K562 (cell line): ENCODE data around the gene CUL4B. TPM values are rescaled to one million over a fixed set of nuclear protein-coding genes. Genes with fewer than 3 reads are reported as not detected.

Source experiments
- ATAC-seq: fragments of 200-7000 bp; cut with Tn5 transposase; 3 replicates; pipeline ENCODE4 v1.9.1; 2020; ENCODE audit warnings: moderate library complexity
- BruUV-seq: library from RNA; stranded (reverse); fragments of 400-500 nt; replicated peaks from 2 replicates; lab custom pipeline; 2021; lab: Mats Ljungman, UMichigan
- CTCF ChIA-PET: fragments of 300-600 bp; formaldehyde crosslinking; extraction: SDS; loops from one replicate; lab custom pipeline; 2021; ENCODE audit warnings: low intra/inter-chr PET ratio; lab: Yijun Ruan, JAX
- POLR2A ChIA-PET: fragments of 300-600, 350-650 bp; sonication (Branson Sonifier 250); formaldehyde crosslinking; extraction: SDS; loops from one replicate; lab custom pipeline; 2021; ENCODE audit warnings: antibody characterized with exemption, inconsistent platforms; lab: Yijun Ruan, JAX
- DNase-seq, 4 experiments: peaks; one replicate each; pipeline versions ENCODE4 v3.0.0 to v3.0.0-alpha.2; 2011 to 2018; ENCODE audit warnings: low spot score in 3 of 4, mixed read lengths in 3 of 4; ENCODE audit errors: extremely low read depth in 1 of 4
- FAIRE-seq: peaks from 2 replicates; lab custom pipeline; 2011; peaks lifted over from hg19 to GRCh38; lab: Jason Lieb, UNC
- H2AFZ ChIP-seq: 2 replicates; pipeline ENCODE4 v1.6.0; 2011; ENCODE audit warnings: low read depth, low read length, control low read depth, inconsistent platforms
- H3K27ac ChIP-seq: fragments of 200-600 bp; 3 replicates; pipeline ENCODE4 v1.8.0; 2011; ENCODE audit warnings: low read depth, mild to moderate bottlenecking, control low read depth, inconsistent platforms, low read length, moderate library complexity, mixed read lengths; ENCODE audit errors: extremely low read depth
- H3K27me3 ChIP-seq, 2 experiments: fragments of 300-600 bp in 1 of 2; 2 replicates in 1 of 2; 3 replicates in 1 of 2; pipeline versions ENCODE4 v1.6.0 to v1.8.0; 2011; ENCODE audit warnings: inconsistent platforms in 2 of 2, low read length in 2 of 2, mild to moderate bottlenecking in 1 of 2, mixed read lengths in 1 of 2, moderate library complexity in 1 of 2; ENCODE audit not compliant: control insufficient read depth in 2 of 2, insufficient read depth in 2 of 2
- H3K36me3 ChIP-seq: fragments of 300-600 bp; 3 replicates; pipeline ENCODE4 v1.8.0; 2011; ENCODE audit warnings: mild to moderate bottlenecking, low read length, inconsistent platforms; ENCODE audit not compliant: control insufficient read depth, insufficient read depth
- H3K4me1 ChIP-seq, 2 experiments: fragments of 200-600 bp in 1 of 2; replicated peaks in 1 of 2; 2 replicates in 1 of 2; 3 replicates in 1 of 2; pipeline versions ENCODE4 v1.5.1 to v1.8.0; 2011; ENCODE audit warnings: inconsistent platforms in 2 of 2, low read length in 2 of 2, mild to moderate bottlenecking in 1 of 2, mixed read lengths in 1 of 2, moderate library complexity in 1 of 2; ENCODE audit not compliant: control insufficient read depth in 2 of 2, insufficient read depth in 2 of 2
- H3K4me2 ChIP-seq: 2 replicates; pipeline ENCODE4 v1.6.1; 2011; ENCODE audit warnings: low read length, control low read depth, inconsistent platforms, mixed read lengths; ENCODE audit not compliant: insufficient read depth
- H3K4me3 ChIP-seq: fragments of 200-600 bp; sonication (generic), shearing (Covaris generic); 2 replicates; pipeline ENCODE4 v1.5.1; 2016; ENCODE audit warnings: control low read depth, inconsistent platforms
- H3K79me2 ChIP-seq: fragments of 200-600 bp; 3 replicates; pipeline ENCODE4 v1.8.0; 2011; ENCODE audit warnings: low read length, inconsistent platforms; ENCODE audit not compliant: control insufficient read depth, insufficient read depth
- H3K9ac ChIP-seq, 2 experiments: 2 replicates each; pipeline versions ENCODE4 v1.6.0 to v1.6.1; 2011; ENCODE audit warnings: low read depth in 2 of 2, low read length in 2 of 2, control low read depth in 1 of 2, inconsistent platforms in 1 of 2, mild to moderate bottlenecking in 1 of 2, mixed read lengths in 1 of 2; ENCODE audit not compliant: insufficient read depth in 1 of 2
- H3K9me1 ChIP-seq: one replicate; pipeline ENCODE4 v1.6.0; 2011; ENCODE audit warnings: inconsistent platforms, mild to moderate bottlenecking, low read length, moderate library complexity; ENCODE audit not compliant: control insufficient read depth, insufficient read depth
- H3K9me3 ChIP-seq: replicated peaks from 2 replicates; pipeline ENCODE4 v1.5.1; 2011; ENCODE audit warnings: low read depth, low read length, inconsistent platforms; ENCODE audit not compliant: control insufficient read depth, insufficient read depth
- H4K20me1 ChIP-seq: replicated peaks from 2 replicates; pipeline ENCODE4 v1.6.1; 2011; ENCODE audit warnings: low read length, inconsistent platforms, mixed read lengths; ENCODE audit not compliant: control insufficient read depth, insufficient read depth
- ARID2 ChIP-seq: fragments of 450-650 bp; IDR thresholded peaks from 2 replicates; pipeline ENCODE4 v1.6.1; 2017; ENCODE audit warnings: antibody characterized with exemption, mild to moderate bottlenecking
- ATF1 ChIP-seq, 2 experiments: fragments of 450-650 bp in 1 of 2; IDR thresholded peaks; 2 replicates each; pipeline ENCODE4 v1.6.1; 2016; ENCODE audit warnings: missing compliant biosample characterization in 1 of 2, missing genetic modification characterization in 1 of 2
- CTCF ChIP-seq, 3 experiments: IDR thresholded peaks in 2 of 3; conservative IDR thresholded peaks in 1 of 3; 2 replicates each; pipeline ENCODE4 v1.5.1; 2011 to 2012; ENCODE audit warnings: low read length in 3 of 3, mild to moderate bottlenecking in 3 of 3, control low read depth in 2 of 3, improper control_type of control experiment in 1 of 3, inconsistent platforms in 1 of 3, low read depth in 1 of 3, mixed read lengths in 1 of 3, moderate library complexity in 1 of 3; ENCODE audit not compliant: insufficient read depth in 2 of 3
- FUS ChIP-seq: fragments of 200-400 bp; formaldehyde crosslinking; optimal IDR thresholded peaks from 2 replicates; pipeline ENCODE3; 2017; ENCODE audit warnings: low read depth, low read length
- HDGF ChIP-seq: fragments of 450-650 bp; IDR thresholded peaks from 2 replicates; pipeline ENCODE4 v1.6.1; 2016
- HNRNPLL ChIP-seq: fragments of 200-400 bp; formaldehyde crosslinking; IDR thresholded peaks from 2 replicates; pipeline ENCODE4 v1.6.1; 2017; ENCODE audit warnings: low read length, low read depth, mild to moderate bottlenecking; ENCODE audit not compliant: poor library complexity, severe bottlenecking
- KLF16 ChIP-seq: IDR thresholded peaks from 2 replicates; pipeline ENCODE4 v1.6.1; 2016; ENCODE audit warnings: antibody characterized with exemption
- MXD1 ChIP-seq: fragments of 250-450 bp; sonication (Bioruptor Pico); IDR thresholded peaks from 2 replicates; pipeline ENCODE4 v1.8.0; 2021; ENCODE audit warnings: borderline replicate concordance, mild to moderate bottlenecking, moderate library complexity; ENCODE audit not compliant: poor library complexity, severe bottlenecking
- PATZ1 ChIP-seq: fragments of 250-450 bp; sonication (Bioruptor Pico); IDR thresholded peaks from 2 replicates; pipeline ENCODE4 v1.5.0; 2020; ENCODE audit warnings: mild to moderate bottlenecking, borderline replicate concordance
- POLR2H ChIP-seq: IDR thresholded peaks from 2 replicates; pipeline ENCODE4 v1.6.1; 2016; ENCODE audit warnings: missing genetic modification characterization, low read depth, mild to moderate bottlenecking, control low read depth, missing compliant biosample characterization, moderate library complexity
- SMAD2 ChIP-seq: fragments of 150-350 bp; IDR thresholded peaks from 2 replicates; pipeline ENCODE4 v1.6.1; 2014; ENCODE audit warnings: low read depth, mild to moderate bottlenecking, low read length
- ZNF133 ChIP-seq: fragments of 250-450 bp; sonication (Bioruptor Pico); IDR thresholded peaks from 2 replicates; pipeline ENCODE4 v1.4.0; 2020; ENCODE audit warnings: mild to moderate bottlenecking
- ZNF175 ChIP-seq: fragments of 200-800 bp; sonication (Bioruptor generic); IDR thresholded peaks from 2 replicates; pipeline ENCODE4 v1.6.1; 2016; ENCODE audit warnings: low read depth, mild to moderate bottlenecking, missing genetic modification characterization, missing compliant biosample characterization
- ZNF277 ChIP-seq: fragments of 250-450 bp; sonication (Bioruptor Pico); IDR thresholded peaks from 2 replicates; pipeline ENCODE4 v1.8.0; 2022; ENCODE audit warnings: inconsistent platforms, mild to moderate bottlenecking, moderate library complexity, borderline replicate concordance
- ZNF347 ChIP-seq: fragments of 450-650 bp; formaldehyde crosslinking; IDR thresholded peaks from 2 replicates; pipeline ENCODE4 v1.4.0; 2020; ENCODE audit warnings: low read depth, mild to moderate bottlenecking, moderate library complexity
- WGBS: fragments of 100-300 bp; shearing (Covaris generic); methylation state at CpG from one replicate; pipeline ENCODE4 v1.1.6; 2016; ENCODE audit warnings: low coverage, mixed read lengths; ENCODE audit not compliant: insufficient coverage; ENCODE audit errors: missing lambda C conversion rate; 5-methylcytosine and 5-hydroxymethylcytosine counted together
- in situ Hi-C: fragments of 300-500 bp; cut with MboI; formaldehyde crosslinking; loops from 4 replicates; pipeline ENCODE4 v1.15.0; 2018; ENCODE audit warnings: inconsistent platforms, mixed read lengths
- intact Hi-C: fragments of 100-400 bp; cut with micrococcal nuclease; formaldehyde crosslinking; loops from 2 replicates; pipeline ENCODE4 v1.14.2; 2022
- polyA plus RNA-seq, 8 experiments: library from polyadenylated mRNA; depleted of rRNA in 4 of 8; stranded (reverse) in 5 of 8; unstranded in 3 of 8; fragments of >200 nt; fragmentation: Nextera tagmentation in 2 of 8; fragmentation: Illumina TruSeq in 1 of 8; extraction: Ambion mirVana in 2 of 8; extraction: Trizol in 1 of 8; gene quantifications; 2 replicates each; pipeline versions ENCODE4 v1.2.1 to v1.2.3, GENCODE V29; 2011 to 2014; ENCODE audit warnings: inconsistent platforms in 1 of 8, missing spikeins in 1 of 8
- total RNA-seq, 7 experiments: library from RNA; depleted of rRNA in 6 of 7; stranded (reverse); fragments of >200 nt in 6 of 7; fragmentation: Illumina TruSeq in 2 of 7; extraction: Trizol in 2 of 7; gene quantifications; 2 replicates each; pipeline versions ENCODE4 v1.2.1 to v1.2.3, GENCODE V29; 2011 to 2021; ENCODE audit warnings: low replicate concordance in 1 of 7

CUL4B gene
- total and polyA plus RNA-seq, 9 of the 15 experiments (the other 6 are each of a cell fraction or from before 2014, with no cell fraction given), result 15.0 to 41.7 (median 37.5) TPM

- no peak for TF ChIP-seq ZNF347
- TF ChIP-seq FUS, result no peak
- no peak for TF ChIP-seq ZNF277
- TF ChIP-seq SMAD2, result no peak
- TF ChIP-seq, all 486 proteins: peak for 0
Measured at GRCh38 chrX:120477453-120477852, 83.3 kb downstream of the CUL4B start (continued).

- POLR2A ChIA-PET, result interaction anchor here (0.6 to 1.0 kb wide), 2 partner anchors 25 to 85 kb away, joined by 3 read pairs; no protein-coding TSS in a partner anchor
- TF ChIP-seq POLR2H (tag), result no peak
- no peak for TF ChIP-seq HDGF
- TF ChIP-seq CTCF (IDR thresholded peaks at IDR 0.05 in 2 of 3, conservative IDR thresholded peaks at IDR 0.05 in 1 of 3; ENCODE audit: insufficient read depth in 2 of 3, low read depth in 1 of 3, low read length in 3 of 3), result no peak
- TF ChIP-seq MXD1 (CRISPR knock-in tag), result no peak
- TF ChIP-seq PATZ1 (CRISPR knock-in tag), result no peak
- TF ChIP-seq KLF16, result no peak
- TF ChIP-seq ZNF175 (CRISPR knock-in tag), result no peak
- no peak for TF ChIP-seq ZNF133 (CRISPR knock-in tag)
- TF ChIP-seq HNRNPLL, result no peak
- no peak for TF ChIP-seq ATF1 (CRISPR knock-in tag; IDR thresholded peaks at IDR 0.05)
- no peak for TF ChIP-seq ATF1 (tag; IDR thresholded peaks at IDR 0.05)
- TF ChIP-seq ARID2, result no peak
Measured at GRCh38 chrX:120476714-120477113, 84.0 kb downstream of the CUL4B start.

More at GRCh38 chrX:120476714-120477113, 84.0 kb downstream of the CUL4B start:
- H3K9me3 ChIP-seq, result no peaks in the 10 kb centered on the region
- H3K79me2 ChIP-seq, result no peaks in the 10 kb centered on the region
- BruUV-seq, result no TSS peak
- no peak for DNase-seq
- no peaks in the 10 kb centered on the region for H3K4me1 ChIP-seq
- no peak for ATAC-seq
- in situ Hi-C loops (no loop called here), intact Hi-C loops (loop anchor here (5.0 kb wide), 1 partner anchor 94 kb away; no protein-coding TSS in a partner anchor)
- no peaks in the 10 kb centered on the region for H3K36me3 ChIP-seq
- no peak overlapping the region for H2AFZ ChIP-seq
- 8% methylated on average over 1 of the region's 2 CpGs for WGBS
- CTCF ChIA-PET, result no interaction called here
- no peak for FAIRE-seq
- no peaks in the 10 kb centered on the region for H3K27me3 ChIP-seq
- H3K9ac ChIP-seq, result no peak overlapping the region
- H3K4me2 ChIP-seq, result no peak overlapping the region
- no peak overlapping the region for H3K27ac ChIP-seq
- H3K9me1 ChIP-seq, result no peaks in the 10 kb centered on the region
- no peak overlapping the region for H3K4me3 ChIP-seq
- no peaks in the 10 kb centered on the region for H4K20me1 ChIP-seq
